Naive thymus-derived CD4-positive, alpha-beta T cell (primary cell): Measurements from ENCODE around the gene CAMKMT. TPM values are rescaled to one million over a fixed set of nuclear protein-coding genes. Genes with fewer than 3 reads are reported as not detected.

Experiments
- ATAC-seq: fragments of 150-1000 bp; cut with Tn5 transposase; 2 replicates; pipeline ENCODE4 v1.10.0; 2021; ENCODE audit warnings: mild to moderate bottlenecking, moderate library complexity
- CTCF ChIA-PET: fragments of 350-600 bp; sonication (Branson Sonifier 250); formaldehyde crosslinking; loops from one replicate; lab custom pipeline; 2021; ENCODE audit warnings: antibody characterized with exemption; lab: Charles Lee
- POLR2A ChIA-PET: fragments of 350-600 bp; sonication (Branson Sonifier 250); formaldehyde crosslinking; loops from one replicate; lab custom pipeline; 2021; ENCODE audit warnings: antibody characterized with exemption, inconsistent platforms; lab: Charles Lee
- DNase-seq, 9 donors: peaks; one replicate each; pipeline versions ENCODE4 v3.0.0 to v3.0.0-alpha.2; 2020 to 2022; ENCODE audit warnings: mixed read lengths in 1 of 9
- H3K27ac ChIP-seq: one replicate; pipeline ENCODE4 v1.7.0; 2013; ENCODE audit warnings: mild to moderate bottlenecking, low read depth, low read length, moderate library complexity
- H3K27me3 ChIP-seq, 2 donors: one replicate each; pipeline ENCODE4 v1.7.0; 2013; ENCODE audit warnings: low read length in 2 of 2, mild to moderate bottlenecking in 2 of 2, moderate library complexity in 2 of 2; ENCODE audit not compliant: control insufficient read depth in 2 of 2, insufficient read depth in 2 of 2
- H3K36me3 ChIP-seq, 3 experiments: 1 replicate in 2 of 3; 2 replicates in 1 of 3; pipeline ENCODE4 v1.7.0; 2013; ENCODE audit warnings: low read length in 3 of 3, mild to moderate bottlenecking in 3 of 3, moderate library complexity in 1 of 3; ENCODE audit not compliant: insufficient read depth in 3 of 3, control insufficient read depth in 2 of 3
- H3K4me1 ChIP-seq, 2 donors: one replicate each; pipeline ENCODE4 v1.7.0; 2013; ENCODE audit warnings: low read length in 2 of 2, mild to moderate bottlenecking in 2 of 2, moderate library complexity in 1 of 2; ENCODE audit not compliant: control insufficient read depth in 2 of 2, insufficient read depth in 2 of 2
- H3K4me3 ChIP-seq: 2 replicates; pipeline ENCODE4 v1.7.0; 2013; ENCODE audit warnings: mild to moderate bottlenecking, low read length
- H3K9me3 ChIP-seq, 3 experiments: 1 replicate in 2 of 3; 2 replicates in 1 of 3; pipeline ENCODE4 v1.7.0; 2013; ENCODE audit warnings: low read length in 3 of 3; ENCODE audit not compliant: control insufficient read depth in 2 of 3
- H3K27ac Mint-ChIP-seq, 9 donors: one replicate each; pipeline ENCODE4 v1.8.0; 2020 to 2022; ENCODE audit warnings: mixed read lengths in 9 of 9, mild to moderate bottlenecking in 8 of 9, moderate library complexity in 5 of 9, inconsistent platforms in 2 of 9
- H3K27me3 Mint-ChIP-seq, 5 donors: one replicate each; pipeline ENCODE4 v1.8.0; 2021 to 2022; ENCODE audit warnings: mixed read lengths in 5 of 5, mild to moderate bottlenecking in 1 of 5
- H3K36me3 Mint-ChIP-seq, 5 donors: one replicate each; pipeline ENCODE4 v1.8.0; 2020 to 2022; ENCODE audit warnings: mixed read lengths in 5 of 5, mild to moderate bottlenecking in 3 of 5, inconsistent platforms in 1 of 5
- H3K4me1 Mint-ChIP-seq, 7 donors: one replicate each; pipeline ENCODE4 v1.8.0; 2020 to 2022; ENCODE audit warnings: mixed read lengths in 7 of 7, mild to moderate bottlenecking in 3 of 7, inconsistent platforms in 1 of 7
- H3K4me3 Mint-ChIP-seq, 10 donors: one replicate each; pipeline ENCODE4 v1.8.0; 2020 to 2022; ENCODE audit warnings: mild to moderate bottlenecking in 10 of 10, mixed read lengths in 10 of 10, moderate library complexity in 6 of 10, inconsistent platforms in 2 of 10
- H3K9me3 Mint-ChIP-seq, 11 donors: one replicate each; pipeline ENCODE4 v1.8.0; 2020 to 2022; ENCODE audit warnings: mixed read lengths in 11 of 11, mild to moderate bottlenecking in 4 of 11, inconsistent platforms in 1 of 11, moderate library complexity in 1 of 11
- intact Hi-C, 2 donors: fragments of 100-400 bp; cut with micrococcal nuclease; formaldehyde crosslinking; loops; one replicate each; pipeline ENCODE4 v1.15.1; 2023
- polyA plus RNA-seq, 2 donors: library from polyadenylated mRNA; unstranded; fragments of 300-500 nt; fragmentation: Illumina TruSeq; gene quantifications; one replicate each; pipeline ENCODE4 v1.2.3, GENCODE V29; 2021
- total RNA-seq, 6 experiments: library from RNA in 5 of 6; stranded (reverse) in 5 of 6; gene quantifications; 1 replicate in 5 of 6; 2 replicates in 1 of 6; pipeline ENCODE4 v1.2.3 and lab custom pipeline; 2021 to 2026

Gene CAMKMT
- total and polyA plus RNA-seq, 7 experiments from 2014 or later = 11.1 to 20.8 (median 17.7) TPM

- intact Hi-C loops = loop anchor here in 1 of 2 donors (5.0 to 10.0 kb wide), 3 partner anchors 141 to 327 kb away; partner anchors contain the start of genes SIX2 and SIX3
- Mint-ChIP-seq H3K27me3 (peaks cover 71 to 84% (median 76%) of the 10 kb centered on the region in 5 donors), H3K4me3 (peak overlapping the region in 9 of 10 donors; percentile 45 to 88 (median 74)), H3K4me1 (peaks cover 0 to 23% (median 18%) of the 10 kb centered on the region in 7 donors), H3K36me3 (no peaks in the 10 kb centered on the region), H3K27ac (no peak overlapping the region), H3K9me3 (peaks cover 0 to 2% (median 0%) of the 10 kb centered on the region in 11 donors)
- no peak overlapping the region for H3K4me3 ChIP-seq
- H3K9me3 ChIP-seq = no peaks in the 10 kb centered on the region
- ChIA-PET POLR2A (no interaction called here), CTCF (no interaction called here)
- no peak overlapping the region for H3K27ac ChIP-seq
- no peak for ATAC-seq
- H3K4me1 ChIP-seq = peaks cover 0 to 7% of the 10 kb centered on the region in 2 donors
- no peaks in the 10 kb centered on the region for H3K36me3 ChIP-seq
- H3K27me3 ChIP-seq = peaks cover 4 to 23% of the 10 kb centered on the region in 2 donors
- no peak for DNase-seq
Observed at GRCh38 chr2:44801289-44801840, 439.6 kb downstream of the CAMKMT start.

GRCh38 chr2:44801841-44802776 is 440.4 kb downstream of the CAMKMT start:
- H3K27me3 Mint-ChIP-seq = peaks cover 79 to 91% (median 82%) of the 10 kb centered on the region in 5 donors
- ChIA-PET POLR2A (no interaction called here), CTCF (no interaction called here)
- H3K27ac Mint-ChIP-seq = no peak overlapping the region
- no peaks in the 10 kb centered on the region for H3K36me3 ChIP-seq
- DNase-seq = no peak
- H3K27me3 ChIP-seq = peaks cover 4 to 23% of the 10 kb centered on the region in 2 donors
- no peak overlapping the region for H3K4me3 ChIP-seq
- no peak for ATAC-seq
- no peaks in the 10 kb centered on the region for H3K36me3 Mint-ChIP-seq
- H3K4me3 Mint-ChIP-seq = peak overlapping the region in 9 of 10 donors; percentile 72 to 88 (median 80)
- peaks cover 0 to 2% (median 0%) of the 10 kb centered on the region in 11 donors for H3K9me3 Mint-ChIP-seq
- intact Hi-C loops = loop anchor here in 1 of 2 donors (5.0 to 10.0 kb wide), 3 partner anchors 140 to 327 kb away; partner anchors contain the start of genes SIX2 and SIX3
- peaks cover 0 to 7% of the 10 kb centered on the region in 2 donors for H3K4me1 ChIP-seq
- H3K9me3 ChIP-seq = no peaks in the 10 kb centered on the region
- no peak overlapping the region for H3K27ac ChIP-seq
- peaks cover 0 to 23% (median 18%) of the 10 kb centered on the region in 7 donors for H3K4me1 Mint-ChIP-seq

- ChIA-PET CTCF (no interaction called here), POLR2A (no interaction called here)
- H3K27me3 ChIP-seq = peaks cover 4 to 23% of the 10 kb centered on the region in 2 donors
- H3K4me1 ChIP-seq = peaks cover 0 to 7% of the 10 kb centered on the region in 2 donors
- no peaks in the 10 kb centered on the region for H3K36me3 ChIP-seq
- ATAC-seq (no peak), DNase-seq (no peak)
- peak overlapping the region in 7 of 10 donors; percentile 18 to 80 (median 36) for H3K4me3 Mint-ChIP-seq
- H3K9me3 ChIP-seq = no peaks in the 10 kb centered on the region
- H3K4me3 ChIP-seq = no peak overlapping the region
- no peak overlapping the region for H3K27ac ChIP-seq
- H3K9me3 Mint-ChIP-seq = peaks cover 0 to 2% (median 0%) of the 10 kb centered on the region in 11 donors
- H3K27me3 Mint-ChIP-seq = peaks cover 77 to 91% (median 87%) of the 10 kb centered on the region in 5 donors
- no peaks in the 10 kb centered on the region for H3K36me3 Mint-ChIP-seq
- intact Hi-C loops = loop anchor here in 1 of 2 donors (5.0 to 10.0 kb wide), 3 partner anchors 139 to 328 kb away; partner anchors contain the start of genes SIX2 and SIX3
- no peak overlapping the region for H3K27ac Mint-ChIP-seq
- peaks cover 0 to 23% (median 18%) of the 10 kb centered on the region in 7 donors for H3K4me1 Mint-ChIP-seq
Observed at GRCh38 chr2:44802777-44803424, 441.2 kb downstream of the CAMKMT start.

- intact Hi-C loops = loop anchor here in 1 of 2 donors (5.0 to 10.0 kb wide), 3 partner anchors 138 to 330 kb away; partner anchors contain the start of genes SIX2 and SIX3
- ChIA-PET CTCF (no interaction called here), POLR2A (no interaction called here)
- Mint-ChIP-seq H3K4me1 (peaks cover 0 to 23% (median 18%) of the 10 kb centered on the region in 7 donors), H3K9me3 (peaks cover 0 to 4% (median 0%) of the 10 kb centered on the region in 11 donors), H3K27me3 (peaks cover 76 to 87% (median 87%) of the 10 kb centered on the region in 5 donors), H3K27ac (no peak overlapping the region), H3K36me3 (no peaks in the 10 kb centered on the region), H3K4me3 (no peak overlapping the region)
- DNase-seq = no peak
- ATAC-seq = no peak
- Histone ChIP-seq H3K27me3 (peaks cover 4 to 23% of the 10 kb centered on the region in 2 donors), H3K36me3 (no peaks in the 10 kb centered on the region), H3K4me3 (no peak overlapping the region), H3K9me3 (no peaks in the 10 kb centered on the region), H3K27ac (no peak overlapping the region), H3K4me1 (peaks cover 0 to 7% of the 10 kb centered on the region in 2 donors)
Observed at GRCh38 chr2:44804406-44805265, 442.9 kb downstream of the CAMKMT start.

GRCh38 chr2:44805401-44806235 is 443.9 kb downstream of the CAMKMT start:
- no peaks in the 10 kb centered on the region for H3K36me3 Mint-ChIP-seq
- H3K27ac ChIP-seq = no peak overlapping the region
- H3K4me1 ChIP-seq = peaks cover 0 to 7% of the 10 kb centered on the region in 2 donors
- H3K4me3 Mint-ChIP-seq = no peak overlapping the region
- ATAC-seq (no peak), DNase-seq (no peak)
- no peak overlapping the region for H3K4me3 ChIP-seq
- H3K27me3 Mint-ChIP-seq = peaks cover 76 to 87% (median 82%) of the 10 kb centered on the region in 5 donors
- CTCF ChIA-PET = no interaction called here
- POLR2A ChIA-PET = no interaction called here
- H3K27me3 ChIP-seq = peaks cover 4 to 20% of the 10 kb centered on the region in 2 donors
- no peaks in the 10 kb centered on the region for H3K36me3 ChIP-seq
- no peak overlapping the region for H3K27ac Mint-ChIP-seq
- peaks cover 0 to 4% (median 0%) of the 10 kb centered on the region in 11 donors for H3K9me3 Mint-ChIP-seq
- peaks cover 0 to 23% (median 14%) of the 10 kb centered on the region in 7 donors for H3K4me1 Mint-ChIP-seq
- no peaks in the 10 kb centered on the region for H3K9me3 ChIP-seq
- intact Hi-C loops = loop anchor here in 1 of 2 donors (10.0 kb wide), 1 partner anchor 331 kb away; no protein-coding TSS in a partner anchor
